ENCODE data around the gene POLE. TPM values are rescaled to one million over a fixed set of nuclear protein-coding genes. Genes with fewer than 3 reads are reported as not detected.

Gene POLE
- total and polyA plus RNA-seq, 2 of the 4 experiments (the other 2 are of a cell fraction) = 17.2 to 20.7 TPM

GRCh38 chr12:132578118-132578517 is 109.0 kb downstream of the POLE start:
- H3K18ac ChIP-seq (ENCODE audit: low read depth, low read length) = no peak overlapping the region
- H3K14ac ChIP-seq (replicated peaks; ENCODE audit: low read depth, low read length) = no peak overlapping the region
- H3K9me3 ChIP-seq (ENCODE audit: control insufficient read depth, insufficient read depth, low read length) = no peaks in the 10 kb centered on the region
- no peaks in the 10 kb centered on the region; the same call in 1 of the 2 replicates for H4K20me1 ChIP-seq (ENCODE audit: insufficient read depth, low read length)
- H2AK9ac ChIP-seq (replicated peaks; ENCODE audit: low read depth, low read length, poor library complexity) = no peak overlapping the region
- H4K5ac ChIP-seq (ENCODE audit: low read depth, low read length) = no peak overlapping the region
- no peak overlapping the region for H3K4me2 ChIP-seq (ENCODE audit: low read depth, low read length)
- H2AFZ ChIP-seq (replicated peaks; ENCODE audit: low read length, poor library complexity) = no peak overlapping the region
- ChIA-PET POLR2A (ENCODE audit: unreplicated experiment) (no interaction called here), CTCF (no interaction called here)
- H4K8ac ChIP-seq (ENCODE audit: low read depth in 2 of 2, low read length in 2 of 2) = no peak overlapping the region
- no peak overlapping the region for H3K27ac ChIP-seq (ENCODE audit: insufficient read depth, low read length)
- H3K27me3 ChIP-seq (ENCODE audit: control insufficient read depth, insufficient read depth, low read length) = no peaks in the 10 kb centered on the region
- dilution Hi-C loops (cut with HindIII; ENCODE audit: low sequenced_read_pairs, unreplicated experiment) = no loop called here
- no peaks in the 10 kb centered on the region for H3K9me1 ChIP-seq (ENCODE audit: insufficient read depth, low read length)
- no peak overlapping the region for H4K91ac ChIP-seq (ENCODE audit: insufficient read depth, low read depth, low read length)
- intact Hi-C loops (cut with micrococcal nuclease) = no loop called here
- ATAC-seq (ENCODE audit: low read depth) (no peak), DNase-seq (no peak)
- no peak overlapping the region for H2AK5ac ChIP-seq (ENCODE audit: low read depth, low read length)
- no peak overlapping the region for H2BK120ac ChIP-seq (ENCODE audit: low read depth, low read length)
- H3K4me3 ChIP-seq (ENCODE audit: insufficient read depth, low read depth, low read length) = no peak overlapping the region
- H2BK15ac ChIP-seq (ENCODE audit: low read depth, low read length) = no peak overlapping the region
- H3K23ac ChIP-seq (ENCODE audit: low read depth, low read length) = no peak overlapping the region
- BruUV-seq (replicated peaks) = no TSS peak
- H2BK5ac ChIP-seq (ENCODE audit: low read depth, low read length, poor library complexity, severe bottlenecking) = no peak overlapping the region
- TF ChIP-seq ELK1 (IDR thresholded peaks at IDR 0.05; ENCODE audit: borderline replicate concordance, low read depth, low read length) (no peak), BHLHE40 (IDR thresholded peaks at IDR 0.05; ENCODE audit: low read depth, low read length) (no peak), POLR2A (IDR thresholded peaks at IDR 0.05; ENCODE audit: low read depth, low read length) (no peak), NFE2L2 (IDR thresholded peaks at IDR 0.05; ENCODE audit: low read depth, low read length) (no peak), RFX5 (IDR thresholded peaks at IDR 0.05; ENCODE audit: low read depth, low read length) (no peak), MXI1 (IDR thresholded peaks at IDR 0.05; ENCODE audit: borderline replicate concordance, low read depth, low read length) (no peak), RAD21 (IDR thresholded peaks at IDR 0.05; ENCODE audit: low read length) (no peak), MAFK (IDR thresholded peaks at IDR 0.05; ENCODE audit: low read depth, low read length) (no peak), USF2 (IDR thresholded peaks at IDR 0.05; ENCODE audit: low read depth, low read length) (no peak), FOS (IDR thresholded peaks at IDR 0.05; ENCODE audit: low read depth, low read length) (no peak), RCOR1 (IDR thresholded peaks at IDR 0.05; ENCODE audit: insufficient replicate concordance, low read length) (no peak), CHD1 (IDR thresholded peaks at IDR 0.05; ENCODE audit: low read depth, low read length) (no peak), CEBPB (IDR thresholded peaks at IDR 0.05; ENCODE audit: low read depth, low read length) (no peak)
- WGBS, 2 experiments (ENCODE audit: extremely low coverage in 2 of 2, insufficient read length in 1 of 2) = 65% methylated on average over 4 of the region's 11 CpGs; no CpG with 5 or more reads in 1 of the 2 experiments
- no peak overlapping the region for H2BK20ac ChIP-seq (ENCODE audit: low read depth, low read length)
- no peaks in the 10 kb centered on the region for H3K79me1 ChIP-seq (ENCODE audit: low read depth in 1 of 2, low read length in 2 of 2)
- H3K56ac ChIP-seq (ENCODE audit: extremely low read depth, insufficient read depth, low read length) = no peak overlapping the region
- in situ Hi-C loops (cut with MboI; ENCODE audit: low sequenced_read_pairs) = no loop called here
- no peak overlapping the region for H3K4ac ChIP-seq (ENCODE audit: low read depth, low read length)
- no peaks in the 10 kb centered on the region for H3K4me1 ChIP-seq (ENCODE audit: control insufficient read depth, insufficient read depth, low read length)
- H3K36me3 ChIP-seq (ENCODE audit: control insufficient read depth, insufficient read depth, low read length) = peaks cover 39% of the 10 kb centered on the region
- no peak overlapping the region for H3K9ac ChIP-seq (ENCODE audit: low read depth, low read length)

Measured in IMR-90 (cell line).